HFFc6 (cell line): Measurements from ENCODE around the gene POLR3GL. TPM values are rescaled to one million over a fixed set of nuclear protein-coding genes. Genes with fewer than 3 reads are reported as not detected.

Source experiments
- DNase-seq: peaks from one replicate; pipeline ENCODE4 v3.0.0-alpha.2; 2018
- H3K27ac Mint-ChIP-seq: 2 replicates; pipeline ENCODE4 v1.8.0; 2020; ENCODE audit warnings: mild to moderate bottlenecking, mixed read lengths
- H3K27me3 Mint-ChIP-seq: 2 replicates; pipeline ENCODE4 v1.8.0; 2021; ENCODE audit warnings: mild to moderate bottlenecking, moderate library complexity, mixed read lengths; ENCODE audit not compliant: insufficient read depth
- H3K36me3 Mint-ChIP-seq: 2 replicates; pipeline ENCODE4 v1.8.0; 2021; ENCODE audit warnings: low read depth, mixed read lengths
- H3K4me1 Mint-ChIP-seq: 2 replicates; pipeline ENCODE4 v1.8.0; 2020; ENCODE audit warnings: low read depth, mixed read lengths
- H3K4me3 Mint-ChIP-seq: 2 replicates; pipeline ENCODE4 v1.8.0; 2020; ENCODE audit warnings: mild to moderate bottlenecking, moderate library complexity, mixed read lengths
- H3K9me3 Mint-ChIP-seq: 2 replicates; pipeline ENCODE4 v1.8.0; 2020; ENCODE audit warnings: mild to moderate bottlenecking, mixed read lengths
- CTCF ChIP-seq: fragments of 200-600 bp; sonication (generic); IDR thresholded peaks from 2 replicates; pipeline ENCODE4 v1.5.0; 2021; ENCODE audit warnings: antibody characterized with exemption, mild to moderate bottlenecking
- total RNA-seq, 6 experiments: library from RNA; stranded (reverse); fragmentation: NEBNext Ultra II Directional; extraction: Animal tissue kit (Norgen Biotek cat#: 25700); gene quantifications; 2 replicates in 1 of 6; 3 replicates in 5 of 6; pipeline ENCODE4 v1.2.3, GENCODE V29; 2021

Gene POLR3GL
- total RNA-seq, 6 experiments from 2014 or later = 23.5 to 29.3 (median 26.2) TPM

- no peak for DNase-seq
- peaks cover 9% of the 10 kb centered on the region; the same call in 1 of the 2 replicates for H3K9me3 Mint-ChIP-seq
- no peak overlapping the region for H3K27ac Mint-ChIP-seq
- peaks cover 8% of the 10 kb centered on the region; the same call in 1 of the 2 replicates for H3K36me3 Mint-ChIP-seq
- H3K27me3 Mint-ChIP-seq = peaks cover 4% of the 10 kb centered on the region
- no peak overlapping the region for H3K4me3 Mint-ChIP-seq
- peaks cover 45% of the 10 kb centered on the region for H3K4me1 Mint-ChIP-seq
- no peak for TF ChIP-seq CTCF
Measured at GRCh38 chr1:145967288-145967687, 2.8 kb downstream of the POLR3GL start.

GRCh38 chr1:145972580-145972979 is 8.1 kb downstream of the POLR3GL start:
- Mint-ChIP-seq H3K36me3 (peaks cover 5% of the 10 kb centered on the region; the same call in 1 of the 2 replicates), H3K27me3 (no peaks in the 10 kb centered on the region), H3K4me1 (peaks cover 29% of the 10 kb centered on the region), H3K27ac (no peak overlapping the region), H3K9me3 (peaks cover 4% of the 10 kb centered on the region; the same call in 1 of the 2 replicates), H3K4me3 (no peak overlapping the region)
- no peak for DNase-seq
- no peak for TF ChIP-seq CTCF

GRCh38 chr1:145974721-145975120 is 10.2 kb downstream of the POLR3GL start:
- no peak overlapping the region for H3K27ac Mint-ChIP-seq
- TF ChIP-seq CTCF = no peak

GRCh38 chr1:145975216-145975615 is 10.7 kb downstream of the POLR3GL start:
- no peak for TF ChIP-seq CTCF
- no peaks in the 10 kb centered on the region; the same call in 1 of the 2 replicates for H3K36me3 Mint-ChIP-seq
- H3K27me3 Mint-ChIP-seq = no peaks in the 10 kb centered on the region; the same call in 1 of the 2 replicates
- H3K4me1 Mint-ChIP-seq = peaks cover 15% of the 10 kb centered on the region; the same call in 1 of the 2 replicates
- H3K4me3 Mint-ChIP-seq = no peak overlapping the region
- no peaks in the 10 kb centered on the region for H3K9me3 Mint-ChIP-seq
- no peak for DNase-seq
- peak overlapping the region; percentile 60 for H3K27ac Mint-ChIP-seq

More at GRCh38 chr1:145974721-145975120, 10.2 kb downstream of the POLR3GL start:
- Mint-ChIP-seq H3K9me3 (no peaks in the 10 kb centered on the region), H3K27me3 (no peaks in the 10 kb centered on the region; the same call in 1 of the 2 replicates), H3K4me3 (no peak overlapping the region), H3K4me1 (peaks cover 15% of the 10 kb centered on the region; the same call in 1 of the 2 replicates), H3K36me3 (no peaks in the 10 kb centered on the region; the same call in 1 of the 2 replicates)
- no peak for DNase-seq

GRCh38 chr1:145977016-145977415 is 12.5 kb downstream of the POLR3GL start:
- H3K4me1 Mint-ChIP-seq = peaks cover 15% of the 10 kb centered on the region; the same call in 1 of the 2 replicates
- no peaks in the 10 kb centered on the region for H3K9me3 Mint-ChIP-seq
- no peak overlapping the region for H3K4me3 Mint-ChIP-seq
- no peaks in the 10 kb centered on the region; the same call in 1 of the 2 replicates for H3K27me3 Mint-ChIP-seq
- H3K36me3 Mint-ChIP-seq = no peaks in the 10 kb centered on the region; the same call in 1 of the 2 replicates
- TF ChIP-seq CTCF = no peak
- no peak overlapping the region for H3K27ac Mint-ChIP-seq
- no peak for DNase-seq
